ENCODE measurements around the gene BTG3.

DNA sequence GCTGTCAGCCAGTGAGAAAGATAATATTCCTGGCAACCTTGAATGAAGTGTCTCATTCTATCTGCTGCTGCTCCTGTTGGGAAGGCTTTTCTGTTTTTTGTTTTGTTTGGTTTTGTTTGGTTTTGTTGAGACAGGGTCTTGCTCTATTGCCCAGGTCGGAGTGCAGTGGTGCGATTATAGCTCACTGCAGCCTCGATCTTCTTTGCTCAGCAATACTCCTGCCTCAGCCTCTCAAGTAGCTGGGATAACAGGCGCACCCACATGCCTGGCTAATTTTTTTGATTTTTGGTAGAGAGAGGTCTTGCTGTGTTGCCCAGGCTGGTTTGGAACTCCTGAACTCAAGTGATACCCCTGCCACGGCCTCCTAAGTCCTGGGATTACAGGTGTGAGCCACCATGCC is 37.6 kb downstream of the BTG3 start:
- TF ChIP-seq EZH2 (IDR thresholded peaks at IDR 0.05; ENCODE audit: borderline replicate concordance, insufficient read depth, low read length, poor library complexity, severe bottlenecking) = no peak
- TF ChIP-seq, protein P1, sequence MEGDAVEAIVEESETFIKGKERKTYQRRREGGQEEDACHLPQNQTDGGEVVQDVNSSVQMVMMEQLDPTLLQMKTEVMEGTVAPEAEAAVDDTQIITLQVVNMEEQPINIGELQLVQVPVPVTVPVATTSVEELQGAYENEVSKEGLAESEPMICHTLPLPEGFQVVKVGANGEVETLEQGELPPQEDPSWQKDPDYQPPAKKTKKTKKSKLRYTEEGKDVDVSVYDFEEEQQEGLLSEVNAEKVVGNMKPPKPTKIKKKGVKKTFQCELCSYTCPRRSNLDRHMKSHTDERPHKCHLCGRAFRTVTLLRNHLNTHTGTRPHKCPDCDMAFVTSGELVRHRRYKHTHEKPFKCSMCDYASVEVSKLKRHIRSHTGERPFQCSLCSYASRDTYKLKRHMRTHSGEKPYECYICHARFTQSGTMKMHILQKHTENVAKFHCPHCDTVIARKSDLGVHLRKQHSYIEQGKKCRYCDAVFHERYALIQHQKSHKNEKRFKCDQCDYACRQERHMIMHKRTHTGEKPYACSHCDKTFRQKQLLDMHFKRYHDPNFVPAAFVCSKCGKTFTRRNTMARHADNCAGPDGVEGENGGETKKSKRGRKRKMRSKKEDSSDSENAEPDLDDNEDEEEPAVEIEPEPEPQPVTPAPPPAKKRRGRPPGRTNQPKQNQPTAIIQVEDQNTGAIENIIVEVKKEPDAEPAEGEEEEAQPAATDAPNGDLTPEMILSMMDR (IDR thresholded peaks at IDR 0.05; ENCODE audit: poor library complexity, severe bottlenecking) = no peak
- TF ChIP-seq, protein P2, sequence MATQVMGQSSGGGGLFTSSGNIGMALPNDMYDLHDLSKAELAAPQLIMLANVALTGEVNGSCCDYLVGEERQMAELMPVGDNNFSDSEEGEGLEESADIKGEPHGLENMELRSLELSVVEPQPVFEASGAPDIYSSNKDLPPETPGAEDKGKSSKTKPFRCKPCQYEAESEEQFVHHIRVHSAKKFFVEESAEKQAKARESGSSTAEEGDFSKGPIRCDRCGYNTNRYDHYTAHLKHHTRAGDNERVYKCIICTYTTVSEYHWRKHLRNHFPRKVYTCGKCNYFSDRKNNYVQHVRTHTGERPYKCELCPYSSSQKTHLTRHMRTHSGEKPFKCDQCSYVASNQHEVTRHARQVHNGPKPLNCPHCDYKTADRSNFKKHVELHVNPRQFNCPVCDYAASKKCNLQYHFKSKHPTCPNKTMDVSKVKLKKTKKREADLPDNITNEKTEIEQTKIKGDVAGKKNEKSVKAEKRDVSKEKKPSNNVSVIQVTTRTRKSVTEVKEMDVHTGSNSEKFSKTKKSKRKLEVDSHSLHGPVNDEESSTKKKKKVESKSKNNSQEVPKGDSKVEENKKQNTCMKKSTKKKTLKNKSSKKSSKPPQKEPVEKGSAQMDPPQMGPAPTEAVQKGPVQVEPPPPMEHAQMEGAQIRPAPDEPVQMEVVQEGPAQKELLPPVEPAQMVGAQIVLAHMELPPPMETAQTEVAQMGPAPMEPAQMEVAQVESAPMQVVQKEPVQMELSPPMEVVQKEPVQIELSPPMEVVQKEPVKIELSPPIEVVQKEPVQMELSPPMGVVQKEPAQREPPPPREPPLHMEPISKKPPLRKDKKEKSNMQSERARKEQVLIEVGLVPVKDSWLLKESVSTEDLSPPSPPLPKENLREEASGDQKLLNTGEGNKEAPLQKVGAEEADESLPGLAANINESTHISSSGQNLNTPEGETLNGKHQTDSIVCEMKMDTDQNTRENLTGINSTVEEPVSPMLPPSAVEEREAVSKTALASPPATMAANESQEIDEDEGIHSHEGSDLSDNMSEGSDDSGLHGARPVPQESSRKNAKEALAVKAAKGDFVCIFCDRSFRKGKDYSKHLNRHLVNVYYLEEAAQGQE (IDR thresholded peaks at IDR 0.05; ENCODE audit: borderline replicate concordance) = no peak
- TF ChIP-seq TAF1 (IDR thresholded peaks at IDR 0.05; ENCODE audit: low read depth) = no peak
- TF ChIP-seq POLR2AphosphoS5 (IDR thresholded peaks at IDR 0.05) = no peak
- no peak for TF ChIP-seq MXI1 (conservative IDR thresholded peaks at IDR 0.05; ENCODE audit: poor library complexity, severe bottlenecking)
- no peak for TF ChIP-seq EP300 (conservative IDR thresholded peaks at IDR 0.05; ENCODE audit: poor library complexity, severe bottlenecking)
- no peak for TF ChIP-seq RAD21 (conservative IDR thresholded peaks at IDR 0.05)
- no peak for TF ChIP-seq SMC3 (conservative IDR thresholded peaks at IDR 0.05; ENCODE audit: poor library complexity)

Data from neural cell (in vitro differentiated cells).